HG02759 (cell line): ENCODE measurements around the gene RANBP3L.
A peak's percentile ranks its signal among the peaks of the same experiment; 100 is the strongest.
"Not testable (repeated sequence)": the region's sequence is repeated elsewhere in the genome, so short reads cannot be mapped to it uniquely, and the experiment has no call there.

Source experiments
- ATAC-seq: cut with Tn5 transposase; IDR thresholded peaks from one replicate; pipeline ENCODE4 v1.9.1; 2021; ENCODE audit warnings: mild to moderate bottlenecking, moderate library complexity; ENCODE audit not compliant: unreplicated experiment

The RANBP3L gene, protein sequence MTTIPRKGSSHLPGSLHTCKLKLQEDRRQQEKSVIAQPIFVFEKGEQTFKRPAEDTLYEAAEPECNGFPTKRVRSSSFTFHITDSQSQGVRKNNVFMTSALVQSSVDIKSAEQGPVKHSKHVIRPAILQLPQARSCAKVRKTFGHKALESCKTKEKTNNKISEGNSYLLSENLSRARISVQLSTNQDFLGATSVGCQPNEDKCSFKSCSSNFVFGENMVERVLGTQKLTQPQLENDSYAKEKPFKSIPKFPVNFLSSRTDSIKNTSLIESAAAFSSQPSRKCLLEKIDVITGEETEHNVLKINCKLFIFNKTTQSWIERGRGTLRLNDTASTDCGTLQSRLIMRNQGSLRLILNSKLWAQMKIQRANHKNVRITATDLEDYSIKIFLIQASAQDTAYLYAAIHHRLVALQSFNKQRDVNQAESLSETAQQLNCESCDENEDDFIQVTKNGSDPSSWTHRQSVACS

DNA sequence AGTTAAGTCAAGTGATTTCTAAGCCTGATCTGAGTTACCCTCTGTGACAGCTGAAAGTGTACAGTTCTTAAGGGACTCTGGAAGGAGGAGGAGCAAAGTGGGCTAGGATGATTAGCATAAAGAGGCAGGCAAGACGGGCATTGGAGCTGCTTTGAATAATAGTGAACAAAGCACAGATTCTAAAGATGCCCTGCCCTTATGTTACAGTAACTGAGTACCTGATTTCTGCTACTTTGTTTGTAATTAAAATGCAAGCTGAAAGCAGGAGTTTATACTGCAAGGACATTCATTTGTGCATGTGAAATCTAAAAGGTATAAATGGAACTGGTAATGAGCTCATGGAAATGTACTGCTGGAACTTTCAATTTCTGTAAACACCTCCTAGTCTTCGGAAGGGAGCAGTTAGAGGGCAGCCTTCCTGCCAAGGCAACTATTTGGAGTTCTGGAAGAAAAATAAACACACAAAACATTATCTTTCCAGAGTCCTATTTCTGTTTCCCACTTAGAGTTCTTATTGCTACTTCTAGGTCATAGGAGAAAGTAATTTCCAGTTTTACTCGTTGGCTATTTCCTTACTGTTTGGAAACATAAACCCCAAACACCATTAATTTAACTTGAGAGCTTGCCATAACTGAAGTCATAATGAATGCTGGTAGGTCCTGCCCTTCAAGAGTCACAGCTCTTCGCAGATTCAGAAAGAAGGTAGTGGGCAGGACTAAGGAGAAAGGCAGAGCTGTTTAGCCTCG is at the start of gene RANBP3L:
Gene RANBP3L, minus strand, starts transcription at position 45 of the 746 bp plus-strand sequence. CDS start 486 bp downstream, outside the sequence.
- ATAC-seq = no peak

DNA sequence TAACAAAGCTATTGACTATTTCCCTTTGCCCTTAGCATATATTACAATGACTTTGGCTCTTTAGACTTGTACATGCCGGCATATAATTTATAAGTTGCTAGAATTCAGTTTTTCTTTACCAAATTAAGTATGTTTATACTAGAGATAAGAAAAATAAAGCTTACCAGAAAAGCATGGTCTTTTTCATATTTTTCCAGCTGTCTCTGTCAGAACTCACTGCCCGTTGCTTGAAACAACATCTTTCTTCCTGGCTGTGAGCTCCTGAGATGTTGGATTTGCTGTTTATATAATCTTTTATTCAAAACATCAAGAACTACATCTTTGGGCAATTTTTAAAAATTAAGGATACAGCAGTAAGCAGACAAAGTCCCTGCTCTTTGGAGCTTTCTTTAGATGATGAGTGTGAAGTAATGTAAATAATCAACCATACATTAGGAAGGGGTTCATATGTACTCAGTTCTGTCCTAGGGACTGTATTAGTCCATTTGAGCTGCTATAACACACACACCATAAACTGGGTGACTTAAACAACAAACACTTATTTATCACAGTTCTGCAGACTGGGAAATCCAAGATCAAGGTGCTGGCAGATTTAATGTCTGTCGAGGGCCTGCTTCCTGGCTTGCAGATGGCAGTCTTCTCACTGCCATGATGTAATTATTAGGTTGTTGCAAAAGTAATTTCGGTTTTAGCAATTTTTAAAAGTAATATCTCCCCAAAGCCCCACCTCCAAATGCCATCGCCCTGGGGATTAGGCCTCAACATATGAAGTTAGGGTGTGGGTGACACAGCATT is 45.4 kb upstream of the RANBP3L start:
- ATAC-seq = no peak

DNA sequence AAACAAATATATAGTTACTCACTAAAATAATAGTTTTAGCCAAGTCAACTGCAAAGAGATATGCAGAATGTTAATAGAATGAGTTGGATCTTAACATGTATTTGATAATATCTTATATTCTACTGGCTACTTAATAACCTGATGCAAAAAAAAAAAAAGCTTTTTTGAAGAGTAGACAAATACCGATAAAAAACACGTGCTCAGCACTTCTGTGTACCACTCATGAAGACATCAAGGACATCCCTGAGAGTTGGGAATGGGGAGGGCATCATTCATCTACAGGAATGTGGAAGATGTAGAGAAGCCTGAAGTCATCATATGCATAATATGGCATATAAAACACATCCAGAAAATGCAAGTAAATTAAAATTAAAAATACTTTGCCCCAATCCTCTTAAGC is 43.2 kb upstream of the RANBP3L start:
- ATAC-seq = no peak

DNA sequence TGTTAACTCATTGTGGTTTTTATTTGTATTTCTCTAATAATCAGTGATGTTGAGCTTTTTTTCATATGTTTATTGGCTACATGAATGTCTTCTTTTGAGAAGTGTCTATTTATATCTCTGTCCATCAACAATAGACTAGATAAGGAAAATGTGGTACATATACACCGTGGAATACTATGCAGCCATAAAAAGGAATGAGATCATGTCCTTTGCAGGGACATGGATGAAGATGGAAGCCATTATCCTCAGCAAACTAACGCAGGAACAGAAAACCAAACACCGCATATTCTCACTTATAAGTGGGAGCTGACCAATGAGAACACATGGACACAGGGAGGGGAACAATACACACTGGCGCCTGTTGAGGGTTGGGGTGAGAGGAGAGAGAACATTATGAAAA is 40.0 kb upstream of the RANBP3L start:
- not testable (repeated sequence) for ATAC-seq

DNA sequence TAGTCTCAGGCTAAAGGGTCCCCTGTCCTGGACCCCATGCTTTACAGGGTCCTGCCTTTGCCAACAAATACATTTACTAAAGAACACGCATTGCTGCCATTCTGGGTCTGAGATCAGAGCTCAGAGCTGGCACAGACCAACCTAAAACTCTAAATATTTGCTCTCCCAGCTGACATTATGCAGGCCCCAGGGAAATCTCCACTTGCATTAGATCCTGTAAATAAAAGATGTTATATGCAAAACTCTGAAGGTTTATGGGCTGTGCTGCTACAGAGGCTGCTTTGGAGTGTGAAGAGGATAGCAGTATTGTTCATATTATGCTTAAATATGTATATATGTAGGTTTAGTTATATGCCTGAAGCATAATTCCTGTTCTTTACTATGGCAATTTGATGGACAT is 35.9 kb upstream of the RANBP3L start:
- no peak for ATAC-seq

DNA sequence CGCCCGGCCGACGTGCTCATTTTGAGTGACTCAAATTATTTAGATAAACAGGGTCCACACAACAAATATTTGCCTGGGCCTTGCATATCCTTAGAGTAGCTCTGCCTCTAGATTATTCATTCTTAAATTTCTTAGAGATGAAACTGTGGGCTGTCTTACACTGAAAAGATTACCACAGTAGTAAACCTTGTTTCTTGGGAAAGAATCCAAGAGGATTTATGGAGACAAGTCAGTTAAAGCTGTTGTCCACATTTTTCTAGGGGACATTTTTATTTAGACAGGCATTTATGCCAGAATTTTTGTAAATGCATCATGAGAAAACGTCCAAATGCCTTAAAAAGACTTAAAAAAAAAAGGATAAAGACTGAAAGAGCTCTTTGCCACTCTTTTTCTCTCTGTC is 32.6 kb upstream of the RANBP3L start:
- ATAC-seq = no peak

DNA sequence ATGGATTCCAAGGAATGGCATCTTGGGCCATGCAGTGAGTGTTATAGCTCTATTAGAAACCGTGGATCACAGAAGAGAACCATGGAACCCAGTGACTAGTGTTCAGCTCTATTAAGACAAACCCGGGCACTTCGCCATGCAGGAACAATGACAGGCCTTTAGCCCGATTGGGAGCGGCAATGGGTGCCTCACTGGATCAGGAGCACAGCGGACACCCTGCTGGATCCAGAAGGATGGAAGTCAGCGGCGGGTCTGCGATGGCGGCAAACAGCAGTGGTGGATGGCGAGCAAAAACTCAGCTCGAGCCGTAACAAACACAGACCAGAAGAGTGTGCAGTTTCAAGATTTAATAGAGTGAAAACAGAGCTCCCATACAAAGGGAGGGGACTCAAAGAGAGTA is 31.0 kb upstream of the RANBP3L start:
- ATAC-seq = not testable (repeated sequence)

DNA sequence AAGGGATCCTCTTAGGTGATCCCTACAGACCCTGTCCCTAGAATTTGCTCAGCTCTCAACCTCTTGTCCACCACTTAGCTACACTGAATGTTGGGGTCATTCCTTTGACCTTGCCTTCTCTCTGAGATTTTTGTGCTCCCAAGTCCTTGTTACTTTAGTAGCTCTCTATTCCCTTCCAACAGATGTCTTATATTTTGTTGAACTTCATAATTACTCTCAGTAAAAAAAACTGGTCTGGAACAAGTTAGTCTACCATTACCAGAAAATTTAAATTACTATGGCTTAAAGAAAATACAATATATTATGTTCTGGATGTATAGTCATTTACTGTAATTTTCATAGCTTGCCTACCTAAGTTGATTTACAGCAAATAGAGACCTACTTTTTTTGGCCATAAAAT is 23.5 kb upstream of the RANBP3L start:
- ATAC-seq = no peak

DNA sequence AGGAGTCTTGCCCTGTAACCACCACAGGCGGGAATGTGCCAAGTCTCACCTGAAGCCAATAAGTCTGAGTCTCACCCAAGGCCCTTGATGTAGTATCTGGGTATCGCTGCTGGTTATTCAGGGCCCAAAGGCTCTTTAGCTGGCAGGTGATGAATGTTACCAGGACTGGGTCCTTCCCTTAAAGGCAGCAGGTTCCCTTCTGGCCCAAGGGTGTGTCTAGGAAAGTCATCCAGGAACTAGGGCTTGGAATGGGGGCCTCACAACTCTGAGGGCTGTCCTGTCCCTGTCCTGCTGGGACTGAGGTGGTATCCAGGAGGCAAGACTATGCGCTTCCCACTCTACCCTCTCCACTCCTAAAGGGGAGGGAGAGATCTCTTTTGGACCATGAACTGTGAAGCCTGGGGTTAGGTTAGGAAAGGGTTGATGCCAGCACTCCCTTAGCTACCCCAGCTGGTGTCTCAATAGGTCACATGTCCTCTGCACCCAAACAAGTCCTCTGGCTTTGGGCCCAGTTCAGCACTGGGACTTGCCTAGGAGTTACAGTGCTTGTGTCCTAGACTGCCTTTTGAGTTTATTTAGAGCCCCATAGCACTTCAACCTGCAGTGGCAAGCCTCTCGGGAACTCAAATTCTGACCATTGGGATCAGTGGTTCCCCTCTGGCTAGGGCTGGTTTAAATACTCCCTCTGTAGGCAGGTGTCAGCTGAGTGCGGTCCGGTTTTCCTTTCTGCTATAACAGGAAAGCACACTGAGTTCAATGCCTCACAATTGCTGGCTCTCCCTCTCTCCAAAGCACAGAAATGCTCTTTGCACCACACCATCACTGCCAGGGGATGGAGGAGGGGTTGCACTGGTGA is 22.5 kb upstream of the RANBP3L start:
- ATAC-seq = no peak

DNA sequence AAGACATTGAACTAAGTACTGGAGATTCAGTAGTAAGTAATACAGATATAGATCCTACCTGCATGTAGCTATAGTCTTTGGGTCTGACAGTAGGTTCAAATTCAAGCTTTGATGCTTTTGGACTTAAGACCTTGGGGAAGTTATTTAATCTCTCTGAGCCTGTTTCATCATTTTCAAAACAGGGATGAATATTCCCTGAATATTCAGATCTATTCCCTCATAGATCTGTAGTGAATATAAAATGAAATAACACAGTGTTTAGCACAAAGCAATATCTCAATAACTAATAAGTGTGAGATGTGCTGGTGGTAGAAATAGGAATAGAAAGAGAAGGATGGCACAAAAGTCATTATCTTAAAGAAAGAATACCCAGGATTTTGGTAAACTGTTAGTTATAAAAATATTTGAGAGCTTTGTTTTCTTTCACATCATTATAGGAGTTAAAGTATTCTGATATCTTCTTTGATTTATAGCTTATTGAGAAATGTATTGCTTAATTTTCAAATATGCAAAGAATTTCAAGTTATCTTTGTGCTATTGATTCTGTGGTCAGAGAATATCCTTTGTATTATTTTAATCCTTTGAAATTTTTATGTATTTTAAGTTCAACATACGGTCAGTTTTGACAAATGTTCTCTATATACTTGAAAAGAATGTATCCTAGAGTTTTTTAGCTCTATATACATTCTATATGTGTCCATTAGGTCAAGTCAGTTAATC is 11.4 kb upstream of the RANBP3L start:
- no peak for ATAC-seq

DNA sequence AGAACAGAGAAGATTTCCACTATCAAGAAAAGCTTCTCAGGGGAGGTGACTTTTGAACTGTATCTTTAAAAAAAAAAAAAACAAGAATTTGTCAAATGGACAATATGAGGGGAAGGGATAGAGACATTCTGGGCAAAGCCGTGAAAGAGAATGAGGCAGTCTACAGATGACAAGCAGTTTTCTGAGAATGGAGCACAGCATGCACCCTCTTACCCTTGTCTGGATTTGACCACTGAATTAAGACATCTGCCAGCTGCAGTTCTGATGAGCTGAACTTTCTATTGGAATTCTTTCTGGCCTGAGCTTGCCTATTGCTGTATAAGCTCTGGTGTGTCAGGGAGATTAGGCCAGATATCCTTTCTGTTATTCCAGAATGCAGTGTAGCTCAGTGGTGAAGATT is 10.3 kb upstream of the RANBP3L start:
- no peak for ATAC-seq

DNA sequence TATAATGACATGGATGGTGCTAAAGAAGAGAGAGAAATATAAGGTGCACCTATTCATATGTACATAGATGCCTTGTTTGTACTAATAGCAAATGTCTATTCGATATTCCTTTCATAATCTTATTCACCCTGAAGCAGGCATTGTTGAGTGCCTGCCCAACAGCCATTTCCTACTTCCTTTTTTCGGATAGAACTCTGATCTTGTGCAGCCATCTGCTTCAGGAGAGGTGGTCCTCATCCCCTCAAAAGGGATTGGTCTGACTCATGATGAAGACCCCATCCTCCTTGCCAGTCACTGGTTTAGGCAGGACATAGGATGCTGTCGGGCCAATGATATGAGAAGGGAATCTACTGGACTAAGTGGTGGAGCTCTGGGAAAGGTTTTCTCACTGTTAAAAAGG is 8.4 kb upstream of the RANBP3L start:
- ATAC-seq = no peak

DNA sequence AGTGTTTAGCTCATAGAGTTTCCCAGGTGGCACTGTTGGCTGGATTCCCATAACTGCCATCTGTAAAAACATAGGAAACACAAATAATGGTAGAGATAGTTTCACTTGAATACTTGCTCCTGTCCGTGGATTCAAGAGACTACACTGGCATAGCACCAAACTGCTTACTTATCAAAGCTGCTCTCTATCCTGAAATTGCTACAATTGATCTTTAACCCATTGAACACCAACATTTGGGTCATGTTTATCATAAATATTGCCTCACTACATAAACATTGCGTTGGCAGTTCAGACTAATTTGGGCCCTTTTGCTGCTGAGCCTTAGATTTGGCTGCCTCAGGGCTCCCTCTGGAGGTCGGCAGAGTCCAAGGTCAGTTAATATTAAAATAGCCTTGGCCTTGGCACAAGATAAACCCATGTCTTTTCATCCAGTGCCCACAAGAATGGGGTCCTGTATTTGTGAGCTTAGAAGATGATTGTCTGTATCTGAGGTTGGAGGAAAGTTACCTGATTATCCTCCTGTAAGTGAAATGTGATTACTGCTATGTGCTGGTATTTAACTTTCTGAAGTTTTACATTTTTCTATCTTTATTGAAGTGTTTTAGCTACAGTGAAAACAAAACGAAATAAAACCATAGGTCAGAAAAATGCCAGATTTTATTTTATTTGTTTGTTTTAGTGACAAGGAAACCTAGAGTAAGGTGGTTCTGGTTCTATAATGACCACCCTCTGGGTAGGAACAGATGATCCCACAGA is 4.0 kb upstream of the RANBP3L start:
- ATAC-seq = peak; percentile 57

DNA sequence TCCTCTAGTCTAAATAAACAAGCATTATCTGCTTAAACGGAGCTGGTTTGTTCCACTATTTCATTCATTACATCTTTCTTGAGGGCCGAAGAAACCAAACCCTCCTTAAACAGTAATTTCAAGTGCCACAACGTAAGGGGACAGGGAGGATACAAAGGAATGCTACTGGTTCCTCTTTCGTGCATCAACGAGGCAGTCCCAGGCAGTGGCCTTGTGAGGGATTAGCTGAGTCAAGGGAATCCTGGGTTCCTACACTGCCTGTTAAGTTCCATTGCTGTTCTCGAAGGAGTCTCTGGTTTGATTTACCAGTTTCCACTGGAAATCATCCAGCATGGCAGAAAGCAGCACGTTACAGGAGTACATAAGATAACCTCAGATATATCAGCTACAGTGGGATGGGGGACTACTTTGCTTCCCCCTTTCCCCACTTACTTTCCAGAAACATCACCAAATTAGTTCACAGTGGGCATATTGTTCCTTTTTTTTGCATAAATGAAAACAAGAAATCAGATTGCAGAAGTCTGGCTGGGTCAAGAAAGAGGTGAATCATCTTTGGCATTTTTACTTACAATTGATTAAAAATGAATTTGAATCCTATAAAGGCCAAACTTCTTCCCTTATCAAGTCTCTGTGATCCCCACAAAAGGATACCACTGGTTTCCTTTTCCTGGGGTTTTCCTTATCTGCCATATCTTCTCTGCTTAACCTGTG is 2.5 kb upstream of the RANBP3L start:
- ATAC-seq = no peak

DNA sequence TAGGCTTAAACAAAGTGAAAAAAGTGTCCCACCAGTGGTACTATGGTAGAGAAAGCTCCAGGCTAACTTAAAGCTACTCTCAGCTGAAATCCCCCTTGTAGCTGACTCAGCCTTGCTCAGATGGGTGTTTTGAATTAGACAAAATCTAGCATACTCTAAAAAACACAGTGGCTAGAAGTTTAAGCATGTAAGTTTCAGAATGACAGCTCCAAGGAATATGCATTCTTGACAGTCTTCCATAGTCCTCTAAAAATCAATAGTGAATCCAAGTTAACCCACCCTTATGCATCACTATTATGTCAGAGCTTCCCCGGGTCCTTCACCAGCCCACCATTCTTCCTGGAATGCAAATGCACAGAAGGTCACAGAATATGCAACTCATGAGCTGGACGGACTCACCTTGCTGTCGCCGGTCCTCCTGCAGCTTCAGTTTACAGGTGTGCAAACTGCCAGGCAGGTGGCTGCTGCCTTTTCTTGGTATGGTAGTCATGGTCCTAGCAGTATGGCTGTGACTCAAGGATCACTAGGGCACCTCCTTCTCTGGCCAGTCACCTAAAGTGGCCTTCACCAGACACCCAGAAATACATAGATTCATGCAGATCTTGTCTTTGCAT is 668 bp downstream of the RANBP3L start:
- ATAC-seq = no peak

DNA sequence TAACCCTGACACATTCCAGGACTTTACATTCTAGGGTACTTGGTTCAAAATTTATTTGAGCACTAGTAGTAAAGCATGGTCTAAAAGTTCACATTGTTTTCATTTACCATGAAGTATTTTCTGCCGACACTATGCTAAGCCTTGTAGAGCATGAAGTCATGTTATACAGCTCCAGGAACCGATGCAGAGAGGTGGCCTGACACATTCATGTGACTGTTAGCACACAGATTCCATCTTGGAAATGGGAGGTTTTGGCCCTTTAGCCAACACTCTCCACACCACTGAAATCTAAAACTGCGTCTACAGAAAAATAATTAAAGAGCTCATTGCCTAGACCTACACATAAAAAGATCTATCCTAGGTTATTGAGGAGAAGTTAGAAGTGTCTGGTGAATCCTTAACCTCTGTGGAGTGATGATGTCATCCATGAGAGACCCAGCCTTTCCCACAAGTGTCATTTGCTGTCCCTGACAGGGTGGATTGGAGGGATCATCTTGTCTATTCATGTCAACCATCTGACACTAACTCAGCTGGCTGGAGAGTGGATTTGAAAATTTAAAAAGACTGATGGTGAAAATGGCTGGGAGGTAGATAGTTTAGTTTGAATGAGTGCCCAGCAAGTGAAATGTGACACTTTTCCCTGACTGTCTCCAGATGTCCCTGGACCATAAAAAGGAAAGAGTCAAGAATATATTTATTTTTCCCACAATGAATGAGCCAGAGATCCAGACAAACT is 1.3 kb downstream of the RANBP3L start:
- no peak for ATAC-seq

DNA sequence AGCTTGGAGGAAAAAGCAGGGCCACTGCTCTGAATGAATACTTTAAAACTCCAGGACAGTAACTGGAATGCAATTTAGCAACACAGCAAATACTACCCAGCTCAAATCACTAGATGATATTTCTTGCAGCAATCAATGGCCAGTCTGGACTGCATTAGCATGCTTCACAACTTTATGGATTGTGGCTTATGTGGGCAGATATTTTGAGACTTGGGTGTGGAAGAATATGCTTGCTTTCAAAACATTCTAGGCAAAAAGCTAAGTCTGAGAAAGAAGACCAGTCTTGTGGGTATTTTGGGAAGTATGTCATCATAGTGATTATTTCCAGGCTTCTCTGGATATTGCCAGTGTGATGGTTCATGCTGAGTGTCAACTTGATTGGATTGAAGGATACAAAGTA is 3.1 kb downstream of the RANBP3L start:
- no peak for ATAC-seq
